GM19372 (cell line): ENCODE measurements around the gene MIF4GD.
"Not testable (repeated sequence)": the region's sequence is repeated elsewhere in the genome, so short reads cannot be mapped to it uniquely, and the experiment has no call there.

Source experiments
- ATAC-seq: cut with Tn5 transposase; IDR thresholded peaks from one replicate; pipeline ENCODE4 v1.9.1; 2021; ENCODE audit warnings: mild to moderate bottlenecking, low read depth, moderate library complexity; ENCODE audit not compliant: unreplicated experiment

MIF4GD gene, protein sequence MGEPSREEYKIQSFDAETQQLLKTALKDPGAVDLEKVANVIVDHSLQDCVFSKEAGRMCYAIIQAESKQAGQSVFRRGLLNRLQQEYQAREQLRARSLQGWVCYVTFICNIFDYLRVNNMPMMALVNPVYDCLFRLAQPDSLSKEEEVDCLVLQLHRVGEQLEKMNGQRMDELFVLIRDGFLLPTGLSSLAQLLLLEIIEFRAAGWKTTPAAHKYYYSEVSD

DNA sequence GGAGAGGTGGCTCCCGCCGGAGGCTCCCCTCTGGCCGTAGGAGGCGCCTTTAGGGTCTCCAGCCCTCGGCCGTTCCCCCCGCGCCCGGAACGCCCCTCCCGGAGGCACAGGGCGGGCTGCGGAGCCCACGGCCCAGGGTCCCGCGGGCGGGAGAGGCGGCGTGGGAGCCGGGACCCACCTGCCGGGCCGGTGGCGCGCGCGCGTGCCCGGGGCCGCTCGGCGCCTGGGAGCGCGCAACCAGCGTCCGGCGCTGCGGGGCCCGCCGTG lies at the start of gene MIF4GD:
MIF4GD (minus strand) TSS at position 266 of the 267 bp plus-strand sequence. CDS start 1,036 bp downstream, outside the sequence.
- no peak for ATAC-seq

DNA sequence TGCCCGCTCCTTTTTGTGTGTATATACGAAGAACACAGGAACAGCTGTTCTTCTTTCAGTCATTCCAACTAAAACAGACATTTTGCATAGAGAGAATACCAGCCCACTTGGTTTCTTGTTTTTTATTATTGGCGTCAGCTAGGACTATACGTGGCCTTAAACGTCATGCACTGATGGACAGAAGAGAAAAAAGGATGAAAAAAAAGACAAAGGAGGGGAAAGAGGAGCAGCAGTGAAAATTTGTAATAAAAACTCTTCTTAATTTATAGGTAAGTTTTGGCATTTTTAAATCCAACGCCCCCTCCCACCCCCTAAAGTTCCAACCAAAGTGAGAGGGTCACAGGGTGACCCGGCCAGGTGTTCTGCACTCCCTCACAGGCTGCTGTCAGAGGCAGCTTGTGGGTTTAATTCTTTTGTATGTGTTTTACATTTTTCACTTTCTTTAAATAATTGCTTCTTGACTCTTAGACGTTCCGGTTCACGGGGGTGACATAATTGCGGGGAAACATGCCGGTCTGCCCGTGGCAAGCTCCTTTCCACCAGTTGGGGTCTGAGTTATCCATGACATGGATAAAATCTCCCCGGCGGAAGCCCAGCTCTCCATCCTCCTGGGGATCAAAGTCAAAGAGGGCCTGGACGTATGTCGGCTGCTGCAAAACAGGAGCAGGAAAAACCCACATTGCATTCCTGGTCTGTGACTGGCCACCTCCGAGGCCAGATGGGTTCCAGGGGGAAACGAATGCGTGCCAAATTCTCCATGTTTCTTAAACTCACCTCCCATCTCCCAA lies 49.1 kb upstream of the MIF4GD start:
- ATAC-seq = peak; percentile 56

DNA sequence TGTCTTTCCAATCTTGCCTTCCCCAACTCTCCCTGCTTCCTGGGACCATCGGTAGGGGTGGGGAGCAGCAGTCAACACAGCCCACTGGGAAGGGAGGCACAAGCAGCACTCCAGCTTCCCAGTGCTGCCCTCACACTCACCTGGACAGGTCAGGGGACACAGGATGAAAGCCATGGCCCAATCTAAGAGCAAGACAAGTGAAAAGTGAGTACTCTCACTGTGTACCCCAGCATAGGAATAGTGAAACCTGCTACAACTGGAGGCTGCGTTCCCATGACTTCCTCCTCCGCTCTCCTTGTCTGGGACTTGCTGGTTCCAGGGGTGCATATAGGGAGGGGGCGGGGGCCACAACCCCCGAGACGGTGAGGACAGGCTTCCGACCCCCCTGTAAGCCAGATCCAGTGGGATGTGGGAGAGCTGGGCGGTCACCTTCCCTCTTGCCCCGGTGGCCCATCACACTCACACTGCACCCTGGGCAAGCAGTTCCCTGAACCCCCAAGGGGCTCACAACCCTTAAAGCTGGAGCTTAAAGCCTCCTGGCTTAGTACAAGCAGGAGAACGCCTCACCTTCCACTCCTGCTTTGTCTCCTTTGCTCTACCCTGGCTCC lies 47.7 kb upstream of the MIF4GD start:
- ATAC-seq = no peak

DNA sequence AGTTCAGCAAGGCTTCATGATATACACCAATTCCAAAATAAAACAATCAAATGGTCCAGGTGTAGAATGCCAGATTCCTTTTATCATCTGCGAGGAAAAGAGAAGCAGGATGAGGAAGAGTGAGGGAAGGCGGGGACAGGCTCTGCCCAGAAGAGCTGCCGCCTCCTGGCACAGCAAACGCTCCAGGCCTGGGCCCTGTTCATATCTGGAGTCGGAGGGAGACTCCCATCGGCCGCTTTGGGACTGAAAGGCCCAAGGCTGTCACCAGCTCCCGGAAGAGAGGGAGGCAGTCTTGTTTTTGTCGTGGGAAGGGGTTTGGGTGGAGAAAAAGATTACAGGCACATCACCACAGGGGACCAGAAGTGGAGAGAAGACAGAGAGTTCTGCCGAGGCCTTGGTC lies 47.2 kb upstream of the MIF4GD start:
- no peak for ATAC-seq

DNA sequence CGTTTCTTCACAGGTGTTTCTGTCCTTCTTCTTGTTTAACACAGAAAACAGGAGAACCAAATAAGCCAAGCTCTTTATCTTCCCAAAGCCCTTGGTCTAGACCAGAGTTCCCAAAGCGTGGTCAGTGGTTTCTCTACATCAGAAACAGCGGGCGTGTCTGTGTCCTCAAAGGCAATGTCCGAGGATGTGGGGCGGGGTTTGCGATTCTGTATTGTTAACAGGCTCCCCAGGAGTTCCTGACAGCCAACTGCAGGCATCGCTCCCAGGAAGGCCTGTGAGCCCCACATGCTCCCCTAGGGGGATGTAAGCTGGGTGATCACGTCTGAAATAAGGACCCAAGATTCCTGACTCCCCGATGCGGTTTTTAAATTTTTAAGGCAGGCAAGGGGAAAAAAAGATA lies 46.6 kb upstream of the MIF4GD start:
- no peak for ATAC-seq

DNA sequence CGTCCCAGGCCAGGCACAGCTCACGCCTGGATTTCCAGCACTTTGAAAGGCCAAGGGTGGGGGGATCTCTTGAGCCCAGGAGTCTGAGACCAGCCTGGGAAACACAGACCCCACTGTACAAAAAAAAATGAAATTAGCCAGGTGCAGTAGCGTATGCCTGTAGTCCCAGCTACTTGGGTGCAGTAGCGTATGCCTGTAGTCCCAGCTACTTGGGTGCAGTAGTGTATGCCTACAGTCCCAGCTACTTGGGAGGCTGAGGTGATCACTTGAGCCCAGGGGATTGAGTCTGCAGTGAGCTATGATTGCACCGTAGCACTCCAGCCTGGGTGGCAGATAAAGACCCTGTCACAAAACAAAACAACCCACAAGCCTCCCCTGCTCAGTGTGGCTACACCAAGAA lies 45.2 kb upstream of the MIF4GD start:
- ATAC-seq = no peak

DNA sequence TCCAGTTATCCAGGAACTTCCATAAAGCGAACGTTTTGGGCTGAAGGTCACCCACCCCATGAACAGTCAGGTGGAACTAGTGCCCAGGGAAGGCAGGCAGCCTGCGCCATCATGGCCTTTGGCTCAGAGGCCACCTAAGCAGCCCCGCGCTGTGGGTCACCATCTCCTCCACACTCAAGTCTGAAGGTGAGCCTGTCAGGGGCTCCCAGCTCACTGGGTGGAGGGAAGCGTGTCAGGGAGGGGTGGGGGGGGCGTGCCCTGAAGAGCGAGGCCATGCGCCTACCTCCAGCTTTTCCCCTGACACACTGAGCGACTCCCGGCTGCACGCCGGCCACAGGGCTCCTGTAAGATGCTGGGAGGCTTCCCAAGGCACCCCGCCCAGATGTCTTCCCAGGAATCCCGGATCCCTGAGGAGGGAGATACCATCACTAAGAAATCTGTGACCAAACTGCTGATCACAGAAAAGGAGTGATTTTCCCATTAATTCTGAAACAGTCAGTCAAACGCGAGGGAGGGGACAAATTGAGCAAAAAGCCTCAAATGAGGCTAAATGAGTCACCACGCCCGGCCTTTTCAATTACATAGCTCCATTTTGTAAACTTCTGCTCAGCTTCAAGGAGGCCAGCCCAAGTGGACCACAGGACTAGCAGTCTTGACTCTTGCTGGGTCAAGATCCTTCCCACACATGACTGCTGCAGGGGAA lies 44.7 kb upstream of the MIF4GD start:
- ATAC-seq = no peak

DNA sequence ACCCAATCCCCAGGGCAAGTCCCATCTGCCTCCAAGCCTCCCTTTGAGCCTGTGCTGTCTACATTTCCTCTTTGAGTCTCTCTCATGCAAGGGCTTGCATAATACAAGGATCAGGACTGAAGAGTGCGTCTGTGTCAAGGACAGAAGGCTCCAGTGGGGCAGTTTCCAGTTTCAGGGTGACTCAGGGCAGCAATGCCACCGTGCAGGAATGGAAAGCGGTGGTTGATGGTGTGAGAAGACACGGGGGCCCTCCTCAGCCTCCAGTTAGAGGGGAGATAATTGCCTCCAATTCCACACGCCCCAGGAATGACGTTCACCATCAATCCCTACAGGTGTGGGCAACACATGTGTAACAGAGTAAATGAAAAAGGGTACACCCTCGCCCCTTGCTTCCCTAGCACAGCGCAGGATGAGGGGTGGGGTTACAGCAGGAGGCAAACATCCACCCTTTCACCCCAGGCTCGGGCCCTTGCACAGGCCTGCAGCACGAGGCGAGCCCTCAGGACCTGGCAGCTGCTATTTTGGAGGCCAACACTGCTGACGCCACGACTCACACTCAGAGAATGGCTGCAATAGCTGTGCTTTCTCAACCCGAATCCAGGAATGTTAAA lies 43.0 kb upstream of the MIF4GD start:
- ATAC-seq = no peak

DNA sequence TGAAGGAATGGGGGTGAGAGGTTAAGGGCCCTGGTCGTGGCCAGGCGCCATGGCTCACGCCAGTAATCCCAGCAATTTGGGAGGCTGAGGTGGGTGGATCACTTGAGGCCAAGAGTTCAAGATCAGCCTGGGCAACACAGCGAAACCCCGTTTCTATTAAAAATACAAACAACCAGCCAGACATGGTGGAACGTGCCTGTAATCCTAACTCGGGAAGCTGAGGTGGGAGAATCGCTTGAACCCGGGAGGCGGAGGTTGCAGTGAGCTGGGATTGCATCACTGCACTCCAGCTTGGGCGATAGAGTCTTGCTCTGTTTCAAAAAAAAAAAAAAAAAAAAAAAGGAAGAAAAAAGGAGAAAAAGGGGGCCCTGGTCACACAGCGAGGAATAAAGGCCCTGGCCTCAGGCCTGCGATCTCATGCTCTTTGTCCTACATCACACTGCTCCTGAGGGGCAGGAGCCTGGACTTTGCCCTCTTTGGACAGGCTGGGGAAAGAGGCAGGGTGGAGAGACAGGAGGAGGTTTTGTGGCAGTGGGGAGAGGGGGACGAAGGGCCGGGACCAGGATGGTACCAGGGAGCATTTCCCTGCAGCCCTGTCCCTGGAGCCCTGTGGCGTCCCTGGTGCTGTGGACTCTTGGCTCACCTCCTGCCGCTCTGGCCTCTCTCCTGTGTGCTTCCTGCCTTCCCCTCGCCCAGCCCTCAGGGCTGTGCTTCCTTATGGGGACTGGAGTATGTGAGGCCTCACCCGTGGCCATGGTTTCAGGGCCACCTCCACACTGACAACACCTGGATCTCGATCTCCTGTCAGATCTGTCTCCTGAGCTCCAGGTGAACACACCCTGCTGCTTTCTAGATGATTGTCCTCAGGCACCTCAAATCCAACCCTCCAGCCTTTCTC lies 38.0 kb upstream of the MIF4GD start:
- no peak for ATAC-seq

DNA sequence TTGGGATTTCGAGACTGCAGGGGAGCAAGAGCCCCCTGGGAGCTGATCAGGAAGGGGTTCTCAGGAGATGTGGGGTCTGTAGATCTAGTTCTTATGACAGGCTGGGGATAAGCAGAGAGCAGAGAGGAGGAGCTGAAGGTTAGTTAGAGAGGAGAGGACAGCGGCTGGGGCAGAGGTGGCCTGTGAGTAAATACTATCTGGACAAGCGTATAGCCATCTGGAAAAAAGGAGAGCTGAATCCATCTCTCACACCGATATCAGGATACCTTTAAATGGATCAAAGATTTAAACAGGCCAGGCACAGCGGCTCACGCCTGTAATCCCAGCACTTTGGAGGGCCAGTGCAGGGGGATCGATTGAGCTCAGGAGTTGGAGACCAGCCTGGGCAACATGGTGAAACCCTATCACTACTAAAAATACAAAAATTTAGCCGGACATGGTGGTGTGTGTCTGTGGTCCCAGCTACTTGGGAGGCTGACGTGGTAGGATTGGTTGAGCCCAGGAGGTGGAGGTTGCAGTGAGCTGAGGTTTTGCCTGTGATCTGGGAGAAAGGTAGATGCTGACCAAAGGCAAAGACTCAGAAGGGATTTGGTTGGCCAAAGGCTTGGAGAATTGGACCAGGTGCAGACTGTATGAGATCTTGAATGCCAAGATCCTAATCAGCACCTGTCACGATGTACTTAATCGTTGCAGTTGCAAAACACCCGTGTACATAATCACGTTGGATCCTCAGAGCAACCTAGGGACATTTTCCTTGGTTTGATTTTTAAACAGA lies 37.1 kb upstream of the MIF4GD start:
- ATAC-seq = no peak

DNA sequence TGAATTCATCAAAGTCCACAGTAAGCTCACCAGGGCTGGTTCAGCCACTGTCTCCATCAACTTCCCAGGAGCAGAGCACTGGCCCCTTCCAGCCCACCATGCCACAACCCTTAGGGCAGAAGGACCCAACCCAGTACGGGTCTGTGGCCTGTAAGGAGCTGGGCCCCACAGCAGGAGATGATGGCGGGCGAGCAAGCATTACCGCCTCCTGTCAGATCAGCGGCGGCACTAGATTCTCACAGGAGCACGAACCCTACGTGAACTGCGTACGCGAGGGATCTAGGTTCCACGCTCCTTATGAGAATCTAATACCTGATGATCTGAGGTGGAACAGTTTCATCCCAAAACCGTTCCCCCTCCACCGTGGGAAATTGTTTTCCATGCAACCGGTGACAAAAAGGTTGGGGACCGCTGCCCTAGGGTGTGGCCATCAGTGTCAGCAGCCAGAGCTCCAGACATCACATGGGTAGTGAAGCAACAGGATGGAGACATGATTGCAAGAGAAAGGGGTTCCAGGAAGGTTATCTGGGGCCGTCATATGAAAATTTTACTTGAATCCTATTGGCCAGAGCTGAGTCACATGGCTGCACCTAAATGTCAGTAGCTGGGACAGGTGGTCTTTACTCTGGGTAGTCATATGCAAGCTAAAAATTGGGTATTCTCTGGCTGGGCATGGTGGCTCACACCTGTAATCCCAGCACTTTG lies 30.6 kb upstream of the MIF4GD start:
- ATAC-seq = no peak

DNA sequence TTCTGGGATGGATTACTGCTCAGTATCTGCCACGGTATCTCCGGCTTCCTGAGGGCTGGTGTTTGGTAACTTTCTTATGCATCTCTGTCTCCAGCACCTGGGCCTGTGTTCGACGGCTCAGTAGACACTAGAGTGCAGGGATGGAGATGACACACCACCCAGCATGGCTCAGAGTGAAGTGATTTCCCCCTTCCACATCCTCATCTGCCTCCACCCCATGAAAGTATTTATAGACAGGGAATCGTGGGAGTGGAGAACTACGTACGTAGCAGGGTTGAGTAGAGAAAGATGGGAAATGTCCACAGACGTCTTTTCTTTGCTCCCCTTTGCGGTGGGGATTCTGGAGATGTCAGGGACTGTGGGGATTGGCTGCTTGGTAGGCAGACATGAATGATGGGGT lies 30.0 kb upstream of the MIF4GD start:
- no peak for ATAC-seq

DNA sequence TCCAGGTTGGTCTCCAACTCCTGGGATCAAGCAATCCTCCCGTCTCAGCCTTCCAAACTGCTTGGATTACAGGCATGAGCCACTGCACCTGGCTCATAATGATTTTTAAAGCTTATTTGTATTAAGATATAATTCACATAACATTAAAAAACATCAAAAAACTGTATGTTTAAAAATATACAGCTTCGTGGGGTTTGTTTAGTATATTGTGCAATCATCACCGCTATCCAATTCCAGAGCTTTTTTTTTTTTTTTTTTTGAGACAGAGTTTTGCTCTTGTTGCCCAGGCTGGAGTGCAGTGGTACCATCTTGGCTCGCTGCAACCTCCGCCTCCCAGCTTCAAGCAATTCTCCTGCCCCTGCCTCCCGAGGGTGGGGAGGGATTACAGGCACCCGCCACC lies 29.2 kb upstream of the MIF4GD start:
- no peak for ATAC-seq

DNA sequence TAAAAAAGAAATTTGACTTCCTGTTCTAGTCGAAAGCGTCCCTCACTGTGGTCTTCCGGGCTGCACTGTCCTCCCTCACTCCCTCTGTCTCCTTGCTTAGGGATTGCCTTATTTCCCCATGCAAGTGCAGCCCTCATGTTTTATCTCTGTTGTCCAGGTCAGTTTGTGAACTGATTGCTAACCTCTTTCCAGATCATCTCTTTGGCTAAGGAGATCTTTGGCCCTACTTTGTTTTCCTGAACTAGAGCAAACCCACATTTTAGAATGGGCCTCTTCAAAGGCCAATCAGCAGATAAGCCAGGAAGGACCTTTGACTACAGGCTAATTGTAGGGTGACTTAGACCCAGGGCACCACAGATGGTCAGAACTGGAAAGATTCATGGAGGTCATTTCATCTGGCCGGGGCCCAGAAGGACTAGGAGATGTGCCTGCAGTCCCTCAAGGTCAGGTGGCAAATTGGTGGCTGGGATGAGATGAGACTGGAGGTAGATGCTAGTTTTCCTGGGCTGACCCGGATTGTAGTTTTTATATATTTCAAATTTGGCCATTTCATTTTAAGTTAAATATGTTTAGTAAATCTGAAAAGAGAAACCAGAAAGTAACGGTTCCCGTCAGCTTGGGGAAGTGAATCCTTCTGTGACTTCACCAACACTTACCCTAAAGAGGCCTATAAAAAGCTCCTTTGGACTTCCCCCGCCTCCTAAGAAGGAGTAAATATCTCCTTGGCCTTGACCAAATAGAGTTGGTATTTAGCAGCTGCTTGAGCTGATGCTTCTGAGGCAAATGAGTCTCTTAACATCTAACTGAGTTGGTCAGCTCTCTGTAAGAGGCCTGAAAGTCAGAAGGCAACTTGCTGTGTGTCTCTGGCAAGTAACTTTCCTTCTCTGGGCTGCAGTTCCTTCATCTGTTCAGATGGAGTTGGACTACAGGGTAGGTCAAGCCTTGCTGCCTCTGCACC lies 24.4 kb upstream of the MIF4GD start:
- peak; percentile 65 for ATAC-seq

DNA sequence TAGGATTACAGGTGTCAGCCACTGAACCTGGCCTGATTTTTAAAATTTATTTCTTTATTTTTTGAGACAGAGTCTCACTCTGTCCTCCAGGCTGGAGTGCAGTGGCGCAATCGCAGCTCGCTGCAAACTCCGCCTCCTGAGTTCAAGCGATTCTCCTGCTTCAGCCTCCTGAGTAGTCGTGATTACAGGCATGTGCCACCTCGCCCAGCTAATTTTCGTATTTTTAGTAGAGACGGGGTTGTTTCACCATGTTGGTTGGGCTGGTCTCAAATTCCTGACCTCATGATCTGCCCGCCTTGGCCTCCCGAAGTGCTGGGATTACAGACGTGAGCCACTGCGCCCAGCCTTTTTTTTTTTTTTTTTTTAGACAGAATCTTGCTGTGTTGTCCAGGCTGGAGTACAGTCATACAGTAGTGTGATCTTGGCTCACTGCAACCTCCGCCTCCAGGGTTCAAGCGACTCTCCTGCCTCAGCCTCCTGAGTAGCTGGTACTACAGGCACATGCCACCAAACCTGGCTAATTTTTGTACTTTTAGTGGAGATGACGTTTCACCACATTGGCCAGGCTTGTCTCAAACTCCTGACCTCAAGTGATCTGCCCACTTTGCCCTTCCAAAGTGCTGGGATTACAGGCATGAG lies 21.9 kb upstream of the MIF4GD start:
- not testable (repeated sequence) for ATAC-seq

DNA sequence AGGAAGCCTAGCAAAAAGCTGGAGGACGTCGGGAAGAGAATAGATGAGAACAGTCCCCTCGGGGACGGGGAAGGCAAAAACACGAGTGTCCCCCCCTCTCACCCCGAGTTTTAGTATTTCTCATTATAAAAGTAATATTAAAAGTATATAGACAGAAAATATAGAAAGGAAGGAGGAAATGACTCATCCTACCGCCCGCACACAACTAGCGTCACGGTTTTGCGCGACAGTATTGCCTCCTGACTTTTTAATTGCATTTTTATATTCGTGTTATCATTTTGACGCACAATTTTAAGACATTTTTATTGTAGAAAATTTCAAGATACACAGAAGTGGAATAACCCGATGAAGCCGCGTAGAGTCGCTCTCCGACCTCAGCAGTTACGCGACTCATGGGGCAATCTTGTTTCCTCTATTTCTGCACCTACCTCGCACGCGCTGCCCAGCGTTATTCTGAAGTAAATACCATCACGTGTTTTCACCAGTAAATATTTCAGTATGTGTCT lies 18.9 kb upstream of the MIF4GD start:
- ATAC-seq = peak; percentile 5
